Tibial artery (tissue), 4 donors: Measurements from ENCODE around the gene LRRC27.
A peak's percentile ranks its signal among the peaks of the same experiment; 100 is the strongest.

Source experiments
- DNase-seq, 2 donors: peaks; one replicate each; pipeline ENCODE4 v3.0.0-alpha.2; 2019
- H3K27ac ChIP-seq, 2 donors: fragments of 200-600 bp; sonication (generic) in 1 of 2; 1 replicate in 1 of 2; 2 replicates in 1 of 2; pipeline ENCODE4 v1.5.1; 2018 to 2019; ENCODE audit warnings: mild to moderate bottlenecking in 1 of 2
- H3K27me3 ChIP-seq, 2 donors: fragments of 200-600 bp; sonication (generic) in 1 of 2; one replicate each; pipeline versions ENCODE4 v1.5.1 to v1.6.0; 2016 to 2019
- H3K36me3 ChIP-seq, 3 donors: fragments of 200-600 bp; sonication (generic) in 2 of 3; one replicate each; pipeline ENCODE4 v1.5.1; 2016 to 2019; ENCODE audit warnings: mild to moderate bottlenecking in 2 of 3
- H3K4me1 ChIP-seq, 4 donors: fragments of 200-600 bp; sonication (generic) in 2 of 4; 1 replicate in 3 of 4; 2 replicates in 1 of 4; pipeline ENCODE4 v1.5.1; 2016 to 2019
- H3K4me3 ChIP-seq, 2 donors: fragments of 200-600 bp; sonication (generic) in 1 of 2; 1 replicate in 1 of 2; 2 replicates in 1 of 2; pipeline ENCODE4 v1.5.1; 2018 to 2019; ENCODE audit warnings: mild to moderate bottlenecking in 2 of 2
- H3K9me3 ChIP-seq, 3 donors: fragments of 200-600 bp; sonication (generic) in 1 of 3; one replicate each; pipeline ENCODE4 v1.5.1; 2016 to 2019
- intact Hi-C: fragments of 100-400 bp; cut with DNase I; formaldehyde crosslinking; loops from one replicate; pipeline ENCODE4 v1.15.0; 2023; ENCODE audit warnings: low total_unique reads
- TF ChIP-seq, protein P1 (sequence below), 2 experiments: fragments of 200-600 bp in 1 of 2; fragments of 450-650 bp in 1 of 2; IDR thresholded peaks; one replicate each; pipeline ENCODE4 v1.5.1; 2017 to 2019; ENCODE audit warnings: antibody characterized with exemption in 2 of 2, mild to moderate bottlenecking in 1 of 2, moderate library complexity in 1 of 2

Gene LRRC27

DNA sequence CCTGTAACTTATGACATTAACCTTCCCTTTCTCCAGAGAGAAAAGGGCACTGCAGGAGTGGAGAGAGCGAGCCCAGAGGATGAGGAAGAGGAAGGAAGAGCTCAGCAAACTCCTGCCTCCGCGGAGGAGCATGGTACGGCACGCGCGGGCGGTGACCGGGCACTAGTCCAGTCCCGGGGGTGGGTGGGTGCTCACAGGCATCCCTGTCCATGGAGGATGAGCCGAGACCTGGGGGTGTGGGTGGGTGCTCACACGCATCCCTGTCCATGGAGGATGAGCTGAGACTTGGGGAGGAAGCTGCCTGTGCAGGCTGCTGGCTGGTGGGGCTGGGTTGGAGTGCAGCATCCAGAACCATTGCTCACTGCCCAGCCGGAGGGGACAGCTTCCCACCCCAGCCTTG is 23.8 kb downstream of the LRRC27 start:
- H3K4me3 ChIP-seq, result no peak overlapping the region
- H3K27me3 ChIP-seq, result no peaks in the 10 kb centered on the region
- H3K27ac ChIP-seq, result no peak overlapping the region
- H3K36me3 ChIP-seq, result peaks cover 0 to 33% (median 6%) of the 10 kb centered on the region in 3 donors
- TF ChIP-seq, protein P1, sequence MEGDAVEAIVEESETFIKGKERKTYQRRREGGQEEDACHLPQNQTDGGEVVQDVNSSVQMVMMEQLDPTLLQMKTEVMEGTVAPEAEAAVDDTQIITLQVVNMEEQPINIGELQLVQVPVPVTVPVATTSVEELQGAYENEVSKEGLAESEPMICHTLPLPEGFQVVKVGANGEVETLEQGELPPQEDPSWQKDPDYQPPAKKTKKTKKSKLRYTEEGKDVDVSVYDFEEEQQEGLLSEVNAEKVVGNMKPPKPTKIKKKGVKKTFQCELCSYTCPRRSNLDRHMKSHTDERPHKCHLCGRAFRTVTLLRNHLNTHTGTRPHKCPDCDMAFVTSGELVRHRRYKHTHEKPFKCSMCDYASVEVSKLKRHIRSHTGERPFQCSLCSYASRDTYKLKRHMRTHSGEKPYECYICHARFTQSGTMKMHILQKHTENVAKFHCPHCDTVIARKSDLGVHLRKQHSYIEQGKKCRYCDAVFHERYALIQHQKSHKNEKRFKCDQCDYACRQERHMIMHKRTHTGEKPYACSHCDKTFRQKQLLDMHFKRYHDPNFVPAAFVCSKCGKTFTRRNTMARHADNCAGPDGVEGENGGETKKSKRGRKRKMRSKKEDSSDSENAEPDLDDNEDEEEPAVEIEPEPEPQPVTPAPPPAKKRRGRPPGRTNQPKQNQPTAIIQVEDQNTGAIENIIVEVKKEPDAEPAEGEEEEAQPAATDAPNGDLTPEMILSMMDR (IDR thresholded peaks at IDR 0.05), result no peak
- H3K4me1 ChIP-seq, result no peaks in the 10 kb centered on the region
- H3K9me3 ChIP-seq, result no peaks in the 10 kb centered on the region
- intact Hi-C loops, result loop anchor here (2.0 to 10.0 kb wide), 2 partner anchors 51 to 133 kb away; partner anchors contain the start of gene STK32C
- DNase-seq, result peak in 1 of 2 donors; percentile 28

DNA sequence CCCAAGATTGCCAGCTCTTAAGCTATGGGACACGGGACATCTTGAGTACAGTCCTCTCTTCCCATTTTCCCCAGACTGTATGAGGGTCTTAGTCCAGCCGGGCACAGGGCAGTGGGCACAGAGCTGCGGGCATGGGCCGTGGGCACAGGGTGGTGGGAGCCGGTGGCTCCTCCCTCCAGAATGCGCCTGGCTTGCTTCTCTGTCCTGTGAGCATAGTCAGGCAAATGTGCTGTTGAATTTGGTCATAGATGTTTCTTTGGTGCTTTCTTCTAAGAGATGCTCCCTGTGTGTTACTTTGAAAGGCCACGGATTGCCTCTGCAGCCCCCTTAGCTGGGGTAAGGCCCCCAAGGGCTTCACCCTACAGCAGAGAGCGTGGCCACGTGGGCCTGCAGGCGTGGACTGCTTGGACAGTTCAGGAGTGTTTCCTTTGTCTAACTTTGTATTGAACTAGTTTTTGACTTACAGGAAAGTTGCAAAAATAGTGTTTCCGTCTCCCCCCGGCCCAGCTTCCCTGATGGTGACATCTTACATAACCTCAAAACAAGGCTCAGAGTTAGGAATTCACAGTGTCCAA is 24.7 kb downstream of the LRRC27 start:
- peak in 1 of 2 donors; percentile 25 for DNase-seq
- TF ChIP-seq, protein P1 (IDR thresholded peaks at IDR 0.05), result no peak
- intact Hi-C loops, result loop anchor here (10.0 kb wide), 1 partner anchor 52 kb away; the partner anchor contains the start of gene STK32C

DNA sequence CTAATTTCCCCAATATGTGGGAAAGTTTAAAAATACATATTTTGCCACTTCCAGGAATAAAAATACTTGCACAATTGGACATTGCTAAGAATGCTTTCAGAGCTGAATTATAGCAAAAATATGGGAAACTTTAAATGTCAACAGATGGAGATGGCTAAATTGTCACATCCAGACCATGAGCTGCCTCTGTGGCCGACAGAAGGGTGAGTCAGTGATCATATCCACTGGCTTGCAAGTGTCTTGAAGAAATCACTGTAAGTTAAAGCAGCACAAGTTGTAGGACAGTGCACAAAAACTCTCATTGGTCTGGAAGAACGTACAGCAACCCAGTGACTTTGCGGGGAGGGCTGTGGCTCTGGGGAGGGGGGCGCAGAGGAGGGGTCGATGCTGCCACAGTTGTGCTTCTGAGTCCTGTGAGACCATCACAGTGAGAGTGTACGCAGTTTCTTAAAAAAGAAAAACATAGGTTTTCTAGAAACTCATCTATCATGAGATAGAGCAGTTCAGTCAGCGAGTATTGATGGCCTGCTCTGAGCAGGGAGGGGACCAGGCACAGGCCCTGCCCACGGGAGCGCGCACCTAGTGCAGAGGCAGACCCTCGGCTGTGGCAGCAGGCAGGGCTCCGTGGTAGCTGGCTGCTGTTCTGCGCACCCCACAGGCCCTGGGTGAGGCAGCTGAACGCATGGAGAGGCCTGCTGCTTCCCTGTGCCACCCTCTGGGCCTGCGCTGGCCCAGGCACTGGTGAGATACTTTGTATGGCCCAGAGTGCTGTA is 25.5 kb downstream of the LRRC27 start:
- DNase-seq, result peak in 1 of 2 donors; percentile 39
- H3K4me1 ChIP-seq, result no peaks in the 10 kb centered on the region
- no peak overlapping the region for H3K4me3 ChIP-seq
- no peak overlapping the region for H3K27ac ChIP-seq
- intact Hi-C loops, result loop anchor here (10.0 kb wide), 1 partner anchor 53 kb away; the partner anchor contains the start of gene STK32C
- H3K36me3 ChIP-seq, result peaks cover 0 to 35% (median 6%) of the 10 kb centered on the region in 3 donors
- TF ChIP-seq, protein P1 (IDR thresholded peaks at IDR 0.05), result no peak
- H3K9me3 ChIP-seq, result no peaks in the 10 kb centered on the region
- H3K27me3 ChIP-seq, result no peaks in the 10 kb centered on the region

More for the DNA sequence above, 24.7 kb downstream of the LRRC27 start:
- Histone ChIP-seq H3K9me3 (no peaks in the 10 kb centered on the region), H3K4me3 (no peak overlapping the region), H3K36me3 (peaks cover 0 to 29% (median 6%) of the 10 kb centered on the region in 3 donors), H3K27ac (no peak overlapping the region), H3K4me1 (no peaks in the 10 kb centered on the region), H3K27me3 (no peaks in the 10 kb centered on the region)

DNA sequence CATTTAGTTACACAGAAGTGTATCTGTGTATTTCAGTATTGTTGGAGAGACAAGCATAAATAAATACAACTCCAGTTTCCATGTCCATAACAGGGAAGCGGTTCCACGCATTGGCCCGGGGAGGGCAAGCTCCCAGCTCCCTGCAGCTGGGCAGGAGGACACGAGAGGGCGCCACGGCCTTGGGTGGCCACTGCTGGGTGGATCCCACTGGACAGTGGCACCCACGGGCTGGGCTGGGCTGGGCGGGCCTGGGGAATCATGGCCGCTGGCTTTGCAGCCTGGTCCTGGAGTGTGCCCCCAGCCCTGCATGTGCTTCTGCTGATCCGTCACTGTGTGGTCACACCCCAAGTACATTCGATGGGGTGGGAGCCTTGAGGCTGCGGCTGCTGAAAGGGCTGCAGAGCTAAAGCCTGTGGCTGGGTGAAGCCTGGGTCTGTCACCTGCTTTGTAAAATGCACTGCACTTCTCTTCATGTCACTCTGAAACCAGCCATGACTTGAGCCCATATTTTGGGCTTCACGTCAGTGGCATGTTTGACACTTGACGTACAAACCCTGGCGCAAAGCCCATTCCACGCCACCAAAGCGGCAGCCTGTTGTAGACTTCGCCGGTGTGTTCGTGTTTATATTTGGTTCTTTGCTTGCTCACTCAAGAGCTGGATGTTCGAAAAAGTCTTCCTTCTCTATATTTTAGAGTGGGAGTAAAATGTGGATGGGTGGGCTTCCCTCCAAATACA is 27.5 kb downstream of the LRRC27 start:
- Histone ChIP-seq H3K4me1 (no peaks in the 10 kb centered on the region), H3K27ac (no peak overlapping the region), H3K4me3 (no peak overlapping the region), H3K36me3 (peaks cover 0 to 43% (median 0%) of the 10 kb centered on the region in 3 donors), H3K9me3 (no peaks in the 10 kb centered on the region), H3K27me3 (no peaks in the 10 kb centered on the region)
- peak in 1 of 2 donors; percentile 58 for DNase-seq
- intact Hi-C loops, result loop anchor here (10.0 kb wide), 1 partner anchor 55 kb away; the partner anchor contains the start of gene STK32C
- TF ChIP-seq, protein P1 (IDR thresholded peaks at IDR 0.05), result no peak

DNA sequence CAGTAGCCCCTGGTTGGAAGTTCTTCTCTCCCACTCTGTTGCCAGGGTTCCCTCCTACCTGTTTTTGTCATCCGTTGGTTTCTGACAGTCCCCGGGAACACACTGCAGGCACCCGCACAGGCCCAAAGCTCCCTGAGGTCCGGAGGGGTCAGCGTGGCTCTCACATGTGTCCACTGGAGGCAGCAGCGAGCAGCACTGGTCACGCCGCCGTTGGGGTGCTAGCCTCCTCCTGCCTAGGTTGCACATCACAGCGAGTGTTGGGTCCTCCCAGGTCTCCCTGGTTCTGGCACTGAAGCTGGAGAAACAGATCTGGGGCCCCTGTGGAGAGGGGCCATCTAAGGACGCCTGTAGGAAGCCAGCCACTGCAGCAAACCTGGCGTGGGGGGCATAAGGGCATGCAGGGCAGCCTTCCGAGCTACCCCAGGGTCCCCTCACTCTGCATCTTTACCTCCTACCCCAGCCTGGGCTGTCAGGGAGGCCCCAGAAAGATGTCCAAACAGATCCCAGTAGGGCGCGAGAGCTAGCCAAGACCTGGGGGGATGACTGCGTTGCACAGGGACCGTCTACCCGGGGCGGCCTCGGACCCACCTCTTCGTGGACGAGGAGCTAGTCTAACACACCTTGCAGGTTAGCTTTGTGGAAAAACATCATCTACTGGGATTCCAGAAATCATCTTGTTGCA is 28.9 kb downstream of the LRRC27 start:
- H3K4me3 ChIP-seq, result no peak overlapping the region
- no peaks in the 10 kb centered on the region for H3K4me1 ChIP-seq
- intact Hi-C loops, result no loop called here
- peak in 1 of 2 donors; percentile 62 for DNase-seq
- TF ChIP-seq, protein P1 (IDR thresholded peaks at IDR 0.05), result peak; percentile 12 to 39
- H3K36me3 ChIP-seq, result peaks cover 11 to 51% (median 13%) of the 10 kb centered on the region in 3 donors
- no peaks in the 10 kb centered on the region for H3K9me3 ChIP-seq
- no peak overlapping the region for H3K27ac ChIP-seq
- no peaks in the 10 kb centered on the region for H3K27me3 ChIP-seq
